K562 (cell line): ENCODE data around the gene CD4.

ENCODE experiments used
- HMGXB4 ChIP-seq: sonication (generic); formaldehyde crosslinking; IDR thresholded peaks from 2 replicates; pipeline ENCODE4 v1.8.1; 2023; ENCODE audit warnings: mild to moderate bottlenecking, missing genetic modification reagents
- SP1 ChIP-seq: sonication (generic); formaldehyde crosslinking; IDR thresholded peaks from 2 replicates; pipeline ENCODE4 v1.8.1; 2022; ENCODE audit warnings: mild to moderate bottlenecking, missing genetic modification reagents
- ZBTB33 ChIP-seq: sonication (generic); formaldehyde crosslinking; IDR thresholded peaks from 2 replicates; pipeline ENCODE4 v1.8.1; 2023; ENCODE audit warnings: mild to moderate bottlenecking, missing genetic modification reagents

GRCh38 chr12:6833189-6833890 lies 44.0 kb downstream of the CD4 start:
- TF ChIP-seq HMGXB4 (CRISPR knock-in tag) (no peak), SP1 (CRISPR knock-in tag) (no peak), ZBTB33 (CRISPR knock-in tag) (no peak)
